ENCODE measurements around the gene EFEMP2. TPM values are rescaled to one million over a fixed set of nuclear protein-coding genes. Genes with fewer than 3 reads are reported as not detected.

EFEMP2 gene
- total and polyA plus RNA-seq, 10 of the 15 experiments (the other 5 are each of a cell fraction or from before 2014, with no cell fraction given) = 0.24 to 13.2 (median 1.3) TPM; not detected in 1

DNA sequence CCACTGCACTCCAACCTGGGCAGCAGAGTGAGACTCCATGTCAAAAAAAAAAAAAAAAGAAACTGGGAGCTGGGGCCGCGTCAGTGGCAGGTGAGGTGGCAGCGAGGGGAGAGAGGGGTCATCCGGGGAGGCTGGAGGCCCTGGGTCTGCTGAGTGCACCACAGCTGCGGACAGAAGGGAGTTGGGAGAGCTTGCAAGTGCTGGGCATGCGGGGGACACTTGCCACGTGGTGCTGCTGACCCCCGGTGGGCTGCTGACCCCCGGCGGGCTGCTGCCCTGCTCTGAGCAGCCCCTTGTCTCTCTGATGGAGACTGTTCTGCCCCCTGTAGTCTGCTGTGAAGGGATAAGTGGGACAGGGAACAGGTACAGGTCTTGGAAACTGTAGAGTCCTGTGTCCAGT is 49.3 kb upstream of the EFEMP2 start (continued):
- TF ChIP-seq, protein P1, sequence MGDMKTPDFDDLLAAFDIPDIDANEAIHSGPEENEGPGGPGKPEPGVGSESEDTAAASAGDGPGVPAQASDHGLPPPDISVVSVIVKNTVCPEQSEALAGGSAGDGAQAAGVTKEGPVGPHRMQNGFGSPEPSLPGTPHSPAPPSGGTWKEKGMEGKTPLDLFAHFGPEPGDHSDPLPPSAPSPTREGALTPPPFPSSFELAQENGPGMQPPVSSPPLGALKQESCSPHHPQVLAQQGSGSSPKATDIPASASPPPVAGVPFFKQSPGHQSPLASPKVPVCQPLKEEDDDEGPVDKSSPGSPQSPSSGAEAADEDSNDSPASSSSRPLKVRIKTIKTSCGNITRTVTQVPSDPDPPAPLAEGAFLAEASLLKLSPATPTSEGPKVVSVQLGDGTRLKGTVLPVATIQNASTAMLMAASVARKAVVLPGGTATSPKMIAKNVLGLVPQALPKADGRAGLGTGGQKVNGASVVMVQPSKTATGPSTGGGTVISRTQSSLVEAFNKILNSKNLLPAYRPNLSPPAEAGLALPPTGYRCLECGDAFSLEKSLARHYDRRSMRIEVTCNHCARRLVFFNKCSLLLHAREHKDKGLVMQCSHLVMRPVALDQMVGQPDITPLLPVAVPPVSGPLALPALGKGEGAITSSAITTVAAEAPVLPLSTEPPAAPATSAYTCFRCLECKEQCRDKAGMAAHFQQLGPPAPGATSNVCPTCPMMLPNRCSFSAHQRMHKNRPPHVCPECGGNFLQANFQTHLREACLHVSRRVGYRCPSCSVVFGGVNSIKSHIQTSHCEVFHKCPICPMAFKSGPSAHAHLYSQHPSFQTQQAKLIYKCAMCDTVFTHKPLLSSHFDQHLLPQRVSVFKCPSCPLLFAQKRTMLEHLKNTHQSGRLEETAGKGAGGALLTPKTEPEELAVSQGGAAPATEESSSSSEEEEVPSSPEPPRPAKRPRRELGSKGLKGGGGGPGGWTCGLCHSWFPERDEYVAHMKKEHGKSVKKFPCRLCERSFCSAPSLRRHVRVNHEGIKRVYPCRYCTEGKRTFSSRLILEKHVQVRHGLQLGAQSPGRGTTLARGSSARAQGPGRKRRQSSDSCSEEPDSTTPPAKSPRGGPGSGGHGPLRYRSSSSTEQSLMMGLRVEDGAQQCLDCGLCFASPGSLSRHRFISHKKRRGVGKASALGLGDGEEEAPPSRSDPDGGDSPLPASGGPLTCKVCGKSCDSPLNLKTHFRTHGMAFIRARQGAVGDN (IDR thresholded peaks at IDR 0.05) = no peak

DNA sequence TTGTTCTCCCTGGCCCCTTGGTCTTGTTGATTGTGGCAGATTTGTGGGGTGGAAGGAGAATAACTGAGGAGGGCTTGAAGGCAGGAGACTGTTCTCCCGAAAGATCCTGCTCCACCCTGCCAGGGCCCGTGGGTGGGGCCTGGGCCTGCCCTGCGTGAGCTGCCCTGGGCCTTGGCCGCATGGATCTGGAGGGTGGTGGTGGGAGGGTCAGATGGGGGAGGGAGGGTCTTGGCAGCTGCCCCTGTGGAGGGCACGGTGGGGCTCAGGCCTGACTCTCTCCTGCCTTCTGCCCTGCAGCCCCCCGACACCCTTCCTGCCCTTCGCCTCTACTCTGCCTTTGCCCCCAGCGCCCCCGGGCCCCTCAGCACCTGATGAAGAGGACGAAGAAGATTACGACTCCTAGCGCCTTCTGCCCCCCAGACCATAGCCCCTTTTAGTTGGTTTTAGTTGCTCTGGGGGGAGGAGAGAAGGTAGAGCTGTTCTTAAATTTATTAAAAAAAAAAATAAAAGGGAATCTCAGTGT is 48.5 kb upstream of the EFEMP2 start:
- ATAC-seq (no peak), DNase-seq (ENCODE audit: low read depth, low spot score) (no peak), FAIRE-seq (no peak)
- WGBS (ENCODE audit: insufficient coverage, insufficient replicate concordance, low lambda C conversion rate, missing lambda C conversion rate) = 98% methylated on average over 9 of the region's 12 CpGs
- H3K27me3 ChIP-seq (replicated peaks in 1 of 2; ENCODE audit: control insufficient read depth in 2 of 2, insufficient read depth in 2 of 2, low read length in 1 of 2) = no peaks in the 10 kb centered on the region
- H3K79me2 ChIP-seq (ENCODE audit: control insufficient read depth, insufficient read depth, low read length) = peaks cover 34% of the 10 kb centered on the region
- no peaks in the 10 kb centered on the region for H4K20me1 ChIP-seq (ENCODE audit: control insufficient read depth, insufficient read depth)
- H3K27ac ChIP-seq (ENCODE audit: control insufficient read depth, insufficient read depth) = peak overlapping the region; percentile 18; the same call in 1 of the 2 replicates
- in situ Hi-C loops (cut with MboI) (no loop called here), intact Hi-C loops (cut with micrococcal nuclease; ENCODE audit: unreplicated experiment) (no loop called here)
- H3K36me3 ChIP-seq (ENCODE audit: control insufficient read depth in 2 of 2, insufficient read depth in 2 of 2, low read length in 1 of 2) = peaks cover 0 to 2% of the 10 kb centered on the region in 2 experiments; a peak in 3 of 4 replicates
- ChIA-PET RAD21 (ENCODE audit: unreplicated experiment) (interaction anchor here (1.8 kb wide), 1 partner anchor 30 kb away, joined by 5 read pairs; the partner anchor contains the start of gene CCDC85B), SMC1A (ENCODE audit: uncharacterized antibody, unreplicated experiment) (interaction anchor here (1.2 kb wide), 1 partner anchor 31 kb away, joined by 3 read pairs; no protein-coding TSS in a partner anchor), CTCF (interaction anchor here (0.7 to 1.4 kb wide), 3 partner anchors 31 to 216 kb away, joined by 3 to 10 read pairs (median 4); partner anchors contain the start of gene CCDC85B), POLR2A (interaction anchor here (0.6 to 1.5 kb wide), 4 partner anchors 23 to 62 kb away, joined by 3 to 5 read pairs (median 4); partner anchors contain the start of gene MUS81)
- H2AFZ ChIP-seq (ENCODE audit: control insufficient read depth, low read depth, low read length) = no peak overlapping the region
- H3K4me1 ChIP-seq (ENCODE audit: control insufficient read depth, insufficient read depth, low read length) = peaks cover 22% of the 10 kb centered on the region
- peak overlapping the region; percentile 68; the same call in 1 of the 2 replicates for H3K9ac ChIP-seq (ENCODE audit: control insufficient read depth, insufficient read depth, low read length)
- BruUV-seq (replicated peaks) = no TSS peak
- H3K4me3 ChIP-seq = peak overlapping the region; percentile 81; the same call in 1 of the 2 replicates
- H3K4me2 ChIP-seq (ENCODE audit: control insufficient read depth, insufficient read depth) = peak overlapping the region; percentile 95; the same call in 1 of the 2 replicates
- TF ChIP-seq NR2C1 (IDR thresholded peaks at IDR 0.05) (no peak), IKZF1 (conservative IDR thresholded peaks at IDR 0.05) (no peak), NBN (IDR thresholded peaks at IDR 0.05) (no peak), FOXM1 (IDR thresholded peaks at IDR 0.05; ENCODE audit: low read depth, low read length) (no peak), MYB (IDR thresholded peaks at IDR 0.05; ENCODE audit: borderline replicate concordance, low read depth, low read length) (no peak), WRNIP1 (IDR thresholded peaks at IDR 0.05; ENCODE audit: borderline replicate concordance, low read depth, low read length) (no peak)
- H3K9me3 ChIP-seq (replicated peaks; ENCODE audit: control insufficient read depth, insufficient read depth, low read length) = no peaks in the 10 kb centered on the region

Measured in GM12878 (cell line).